ENCODE measurements around the gene PRDX6.

Gene PRDX6

DNA sequence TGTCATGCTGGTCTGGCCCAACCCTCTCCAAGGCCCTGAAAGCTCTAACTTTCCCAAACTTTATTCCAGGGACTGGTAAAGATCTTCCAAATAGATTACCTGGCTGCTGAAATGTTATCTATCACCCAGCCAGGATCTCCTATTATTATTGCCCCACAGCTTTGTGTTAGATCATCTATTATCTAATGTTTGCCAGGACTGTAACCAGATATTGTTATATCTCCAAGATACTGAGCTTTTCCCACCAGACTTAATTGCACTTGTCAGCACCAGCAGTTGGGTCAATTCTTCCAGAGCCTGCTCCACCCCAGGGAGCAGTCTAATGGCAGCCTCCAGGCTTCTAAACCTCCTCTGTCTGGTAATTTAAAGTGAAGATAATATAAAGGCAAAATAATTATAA, 59.1 kb downstream of the PRDX6 start:
- no peak overlapping the region for H3K4me3 ChIP-seq (ENCODE audit: low read depth, low read length)

More for the DNA sequence above, 59.1 kb downstream of the PRDX6 start:
- CTCF ChIA-PET, result no interaction called here
- no peak for DNase-seq (ENCODE audit: low read depth, low spot score)
- POLR2A ChIA-PET, result no interaction called here
- TF ChIP-seq, protein P1, sequence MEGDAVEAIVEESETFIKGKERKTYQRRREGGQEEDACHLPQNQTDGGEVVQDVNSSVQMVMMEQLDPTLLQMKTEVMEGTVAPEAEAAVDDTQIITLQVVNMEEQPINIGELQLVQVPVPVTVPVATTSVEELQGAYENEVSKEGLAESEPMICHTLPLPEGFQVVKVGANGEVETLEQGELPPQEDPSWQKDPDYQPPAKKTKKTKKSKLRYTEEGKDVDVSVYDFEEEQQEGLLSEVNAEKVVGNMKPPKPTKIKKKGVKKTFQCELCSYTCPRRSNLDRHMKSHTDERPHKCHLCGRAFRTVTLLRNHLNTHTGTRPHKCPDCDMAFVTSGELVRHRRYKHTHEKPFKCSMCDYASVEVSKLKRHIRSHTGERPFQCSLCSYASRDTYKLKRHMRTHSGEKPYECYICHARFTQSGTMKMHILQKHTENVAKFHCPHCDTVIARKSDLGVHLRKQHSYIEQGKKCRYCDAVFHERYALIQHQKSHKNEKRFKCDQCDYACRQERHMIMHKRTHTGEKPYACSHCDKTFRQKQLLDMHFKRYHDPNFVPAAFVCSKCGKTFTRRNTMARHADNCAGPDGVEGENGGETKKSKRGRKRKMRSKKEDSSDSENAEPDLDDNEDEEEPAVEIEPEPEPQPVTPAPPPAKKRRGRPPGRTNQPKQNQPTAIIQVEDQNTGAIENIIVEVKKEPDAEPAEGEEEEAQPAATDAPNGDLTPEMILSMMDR (IDR thresholded peaks at IDR 0.05; ENCODE audit: insufficient read depth, low read length, missing control alignments), result no peak

All from AG04449 (cell line).